NCI-H446 (cell line): Measurements from ENCODE around the gene FAXDC2.
"Not testable (repeated sequence)": the region's sequence is repeated elsewhere in the genome, so short reads cannot be mapped to it uniquely, and the experiment has no call there.

Experiments used
- DNase-seq, 2 experiments: peaks; one replicate each; lab custom pipeline; 2025; lab: John Stamatoyannopoulos, UW

FAXDC2 gene

GRCh38 chr5:154830596-154830995, 19.8 kb downstream of the FAXDC2 start:
- no peak for DNase-seq

DNA sequence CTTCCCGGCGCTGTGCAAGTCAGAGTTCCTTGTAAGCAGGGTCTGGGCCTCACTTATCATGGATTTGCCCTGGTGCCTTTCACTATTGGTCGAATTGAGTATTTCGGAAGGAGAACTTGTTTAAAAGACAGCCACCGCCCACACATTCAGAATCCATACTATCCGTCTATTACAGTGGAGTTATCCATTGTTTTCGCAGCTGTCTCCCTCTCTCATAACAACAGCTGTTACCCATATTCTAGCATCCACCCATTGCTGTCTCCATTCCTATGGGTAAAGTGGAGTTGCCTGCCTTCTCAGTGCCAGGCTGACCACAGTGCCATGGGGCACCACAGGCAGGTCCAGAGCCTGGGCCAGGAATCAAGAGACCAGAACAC, 20.2 kb downstream of the FAXDC2 start:
- DNase-seq = no peak

- DNase-seq = no peak
These were observed 20.7 kb downstream of the FAXDC2 start for GRCh38 chr5:154829589-154830218.

DNA sequence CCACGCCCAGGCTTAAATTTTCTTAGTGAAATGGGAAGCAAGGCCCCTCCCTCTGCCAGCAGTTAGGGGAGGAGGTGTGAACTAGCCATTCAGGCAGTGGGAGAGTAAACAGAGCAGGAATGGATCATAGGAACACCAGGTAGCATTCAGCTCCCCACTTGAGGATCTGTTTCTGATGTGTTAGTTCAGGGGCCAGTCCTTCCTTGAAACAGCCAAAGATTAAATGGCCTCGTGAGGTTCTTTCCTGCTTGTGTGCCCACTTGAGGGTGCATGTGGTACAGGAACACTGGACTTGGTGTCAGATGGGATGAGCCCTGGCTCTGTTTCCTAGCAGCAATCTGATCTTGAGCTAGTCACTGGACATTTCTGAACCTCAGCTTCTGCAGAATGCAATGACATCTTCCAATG, 21.2 kb downstream of the FAXDC2 start:
- no peak for DNase-seq

GRCh38 chr5:154824070-154824469, 26.3 kb downstream of the FAXDC2 start:
- no peak for DNase-seq

DNA sequence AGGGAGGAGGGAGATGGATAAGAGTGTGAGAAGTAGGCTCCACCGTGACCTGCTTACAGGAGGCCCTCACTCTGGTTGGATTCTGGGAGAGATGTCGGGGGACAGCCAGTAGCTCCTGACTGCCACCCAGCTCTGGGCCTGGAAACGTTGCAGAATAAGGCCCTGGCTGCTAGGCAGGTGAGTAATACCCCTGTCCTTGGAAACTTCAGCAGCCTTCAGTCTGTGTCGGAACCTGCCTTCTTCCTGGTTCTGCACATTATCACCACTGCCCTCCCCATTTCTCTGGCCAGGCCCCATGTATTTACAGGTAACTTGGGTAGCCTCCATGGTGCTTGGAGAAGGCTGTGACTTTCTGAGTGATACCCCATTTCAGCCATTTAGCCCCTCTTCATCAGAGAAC, 26.8 kb downstream of the FAXDC2 start:
- DNase-seq = no peak

DNA sequence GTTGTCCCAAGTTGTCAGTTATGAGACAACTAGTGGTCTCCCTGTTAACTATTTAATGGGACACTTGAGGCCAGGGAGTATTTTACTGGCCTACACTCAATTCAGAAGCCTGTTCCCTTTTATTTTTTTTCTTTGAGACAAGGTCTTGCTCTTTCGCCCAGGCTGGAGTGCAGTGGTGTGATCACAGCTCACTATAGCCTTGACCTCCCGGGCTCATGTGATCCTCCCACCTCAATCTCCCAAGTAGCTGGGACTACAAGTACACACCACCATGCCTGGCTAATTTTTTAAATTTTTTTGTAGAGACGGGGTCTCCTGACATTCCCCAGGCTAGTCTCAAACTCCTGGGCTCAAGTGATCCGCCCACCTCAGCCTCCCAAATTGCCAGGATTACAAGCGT, 27.5 kb downstream of the FAXDC2 start:
- DNase-seq = not testable (repeated sequence)

DNA sequence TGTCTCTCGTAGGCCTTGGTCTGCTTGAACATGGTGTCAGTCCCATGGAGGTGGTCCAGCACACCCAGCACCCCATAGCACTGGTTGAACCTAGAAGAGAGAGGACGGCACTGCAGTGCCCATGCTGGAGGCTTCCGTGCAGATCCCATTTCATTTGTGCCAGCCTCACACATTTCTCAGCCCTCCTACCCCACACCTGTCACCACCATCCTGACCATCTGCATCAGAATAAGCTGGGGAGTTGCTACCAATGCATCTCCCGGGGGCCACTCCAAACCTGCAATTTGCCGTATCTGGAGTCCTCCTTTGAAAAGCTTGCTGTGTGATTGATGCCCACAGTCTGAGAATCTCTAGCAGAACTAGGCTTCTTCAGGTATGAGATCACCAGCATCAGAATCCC, 30.0 kb downstream of the FAXDC2 start:
- DNase-seq = no peak

GRCh38 chr5:154819546-154819945, 30.9 kb downstream of the FAXDC2 start:
- no peak for DNase-seq

DNA sequence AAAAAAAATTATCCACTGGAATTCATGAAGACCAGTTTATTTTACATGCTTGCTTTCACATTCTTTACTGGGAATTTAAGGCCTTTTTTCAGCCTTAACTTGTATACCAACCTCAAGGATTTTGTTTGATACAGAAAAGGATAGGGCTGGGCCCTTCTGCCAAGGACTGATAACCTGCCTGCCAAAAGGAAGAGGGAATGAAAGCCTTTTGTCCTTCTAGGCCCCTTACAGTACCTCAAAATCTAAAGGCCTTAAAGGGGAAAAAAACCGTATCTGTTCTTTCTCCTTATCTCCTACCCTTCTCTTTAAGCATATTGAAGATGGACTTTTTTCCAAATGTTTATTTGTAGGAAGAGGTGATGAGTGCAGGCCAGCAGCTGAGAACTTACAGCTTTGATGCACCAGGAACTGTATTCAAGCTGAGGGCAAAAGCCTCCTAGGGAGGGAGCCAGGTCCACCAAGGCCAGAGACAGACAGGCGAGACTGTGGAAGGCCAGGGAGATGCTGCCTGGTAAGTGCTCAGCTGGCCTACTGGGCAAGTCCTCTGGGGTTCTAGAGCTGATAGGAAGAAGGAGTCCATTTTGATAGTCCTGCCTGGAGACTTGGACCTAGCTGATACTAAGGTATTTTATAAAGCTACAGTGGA, 31.8 kb downstream of the FAXDC2 start:
- DNase-seq = no peak

DNA sequence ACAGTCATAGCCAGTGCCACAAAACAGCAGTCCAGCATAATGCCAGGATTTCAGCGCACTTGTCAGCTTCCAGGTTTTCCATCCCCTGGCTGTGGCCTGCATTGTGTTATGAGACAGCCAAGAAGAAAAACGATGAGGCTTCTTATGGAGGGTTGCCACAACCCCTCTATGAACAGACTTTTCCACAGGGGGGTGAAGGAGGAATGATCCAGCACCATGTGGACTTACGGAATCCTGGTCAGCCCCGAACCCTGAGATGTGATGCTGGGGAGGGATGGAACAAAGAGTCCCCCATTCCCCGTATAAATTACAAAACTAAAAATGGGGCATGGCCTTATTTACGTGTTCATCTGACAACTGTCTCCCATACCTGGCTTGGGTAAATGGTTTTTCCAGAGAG, 32.6 kb downstream of the FAXDC2 start:
- DNase-seq = no peak

DNA sequence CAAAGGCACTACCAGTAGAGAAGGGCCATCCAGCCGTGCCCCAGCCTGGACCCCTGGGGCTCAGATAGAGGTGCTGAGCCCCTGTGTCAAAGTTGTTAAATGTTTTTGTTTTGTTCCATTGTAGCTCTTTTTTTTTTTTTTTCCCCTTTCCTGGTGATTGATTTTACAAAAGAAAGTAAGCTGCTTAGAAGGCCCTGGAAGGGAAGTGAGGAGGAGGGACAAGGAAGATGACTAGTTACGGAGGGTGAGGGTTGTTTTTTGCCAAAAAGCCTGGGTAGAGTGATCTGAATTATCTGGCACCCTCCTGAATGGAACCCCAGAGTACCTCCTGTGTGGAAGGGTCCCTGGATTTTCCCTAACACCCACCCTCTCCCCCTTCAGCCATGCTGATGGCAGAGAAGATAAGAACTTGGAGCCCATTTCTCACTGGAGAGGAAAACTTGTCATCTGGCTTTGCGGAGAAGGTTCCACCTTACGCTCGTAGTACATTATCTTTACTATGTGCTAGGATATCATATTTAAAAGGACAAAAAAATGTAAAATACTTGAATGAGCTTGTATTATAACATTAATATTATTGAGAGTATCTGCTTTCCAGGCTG, 33.4 kb downstream of the FAXDC2 start:
- DNase-seq = no peak

- no peak for DNase-seq
These were observed 34.6 kb downstream of the FAXDC2 start for GRCh38 chr5:154815684-154816247.

DNA sequence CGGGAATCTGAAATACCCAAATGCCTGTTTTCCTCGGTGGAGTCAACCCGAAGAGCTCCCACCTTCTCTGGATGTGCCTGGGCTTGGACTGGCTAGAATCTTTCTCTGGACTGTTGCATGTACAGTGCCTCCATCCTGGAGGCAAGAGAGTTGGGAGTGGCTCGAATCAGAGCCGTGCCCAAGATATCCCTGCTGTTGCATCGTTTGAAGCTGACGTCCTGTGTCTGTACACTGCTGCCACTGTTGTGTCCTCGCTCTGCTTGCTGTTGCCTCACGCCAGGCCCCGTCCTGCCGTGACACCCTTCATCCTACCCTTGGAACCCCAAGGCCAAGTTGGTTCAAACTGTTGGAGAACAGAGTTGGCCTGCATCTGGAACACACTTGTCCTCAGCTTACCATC, 35.4 kb downstream of the FAXDC2 start:
- no peak for DNase-seq

DNA sequence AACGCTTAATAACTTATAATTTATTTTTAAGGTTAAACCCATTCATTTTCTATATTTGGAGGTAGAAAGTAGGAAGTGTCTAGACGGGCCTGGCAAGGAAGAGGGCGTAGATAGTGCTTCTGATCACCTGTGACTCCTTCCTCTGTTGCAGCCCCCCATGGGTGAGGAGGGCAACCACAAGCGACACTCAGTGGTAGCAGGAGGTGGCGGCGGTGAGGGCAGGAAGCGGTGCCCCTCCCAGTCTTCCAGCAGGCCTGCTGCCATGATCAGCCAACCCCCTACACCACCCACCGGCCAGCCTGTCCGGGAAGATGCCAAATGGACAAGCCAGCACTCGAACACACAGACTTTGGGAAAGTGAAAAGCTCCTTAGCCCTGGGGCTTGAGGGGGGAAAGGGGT, 36.7 kb downstream of the FAXDC2 start:
- DNase-seq = no peak

- DNase-seq = no peak
These were observed 37.2 kb downstream of the FAXDC2 start for GRCh38 chr5:154813158-154813557.

DNA sequence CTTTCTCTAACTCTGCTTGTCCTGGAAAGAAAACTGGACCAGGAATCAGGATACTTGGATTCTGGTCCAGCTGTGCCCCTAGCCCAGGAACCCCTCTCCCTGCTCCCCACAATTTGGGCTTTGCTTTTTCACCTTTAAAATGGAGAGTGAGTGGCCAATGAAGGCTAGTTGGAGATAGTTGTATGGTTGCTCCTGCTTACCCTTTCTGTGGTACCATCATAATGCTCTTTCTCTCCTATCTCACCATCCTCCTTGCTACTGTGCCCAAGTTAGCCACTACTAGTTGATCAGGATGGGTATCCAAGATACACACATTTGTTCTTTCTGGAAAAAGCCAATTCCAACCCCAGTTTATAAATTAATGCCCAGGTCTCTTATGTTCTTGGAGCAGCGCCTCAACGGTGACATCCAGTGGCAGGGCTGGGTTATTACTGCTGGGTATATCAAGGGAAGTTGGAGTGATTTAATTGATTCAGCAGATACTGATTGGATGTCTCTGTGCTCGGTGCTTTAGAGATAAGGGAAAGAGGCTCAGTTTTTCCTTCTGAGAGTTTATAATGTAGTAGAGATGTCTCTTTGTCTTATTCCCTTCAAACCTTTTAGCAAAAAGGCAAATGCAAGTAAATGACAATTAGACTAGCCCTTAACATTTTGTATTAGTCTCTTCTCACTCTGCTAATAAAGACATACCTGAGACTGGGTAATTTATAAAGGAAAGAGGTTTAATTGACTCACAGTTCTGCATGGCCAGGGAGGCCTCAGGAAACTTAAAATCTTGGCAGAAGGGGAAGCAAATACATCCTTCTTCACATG, 38.5 kb downstream of the FAXDC2 start:
- DNase-seq = peak; percentile 33 to 37

DNA sequence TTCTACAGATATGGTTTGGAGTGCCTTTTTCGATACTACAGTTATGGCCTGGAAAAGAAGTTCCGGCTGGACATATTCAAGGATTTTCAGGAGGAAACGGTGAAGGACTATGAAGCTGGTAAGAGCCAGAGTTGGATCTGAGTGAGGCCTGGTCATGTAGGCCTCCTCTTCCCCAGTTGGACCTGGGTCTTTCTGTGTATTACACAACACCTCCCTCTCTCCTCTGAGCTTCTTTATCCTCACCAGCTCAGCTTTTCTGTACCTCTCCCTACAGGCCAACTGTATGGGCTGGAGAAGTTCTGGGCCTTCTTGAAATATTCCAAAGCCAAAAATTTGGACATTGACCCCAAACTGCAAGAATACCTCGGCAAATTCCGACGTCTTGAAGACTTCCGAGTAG, 39.2 kb downstream of the FAXDC2 start:
- DNase-seq = no peak

- no peak for DNase-seq
These were observed 44.2 kb downstream of the FAXDC2 start for GRCh38 chr5:154806176-154806575.

DNA sequence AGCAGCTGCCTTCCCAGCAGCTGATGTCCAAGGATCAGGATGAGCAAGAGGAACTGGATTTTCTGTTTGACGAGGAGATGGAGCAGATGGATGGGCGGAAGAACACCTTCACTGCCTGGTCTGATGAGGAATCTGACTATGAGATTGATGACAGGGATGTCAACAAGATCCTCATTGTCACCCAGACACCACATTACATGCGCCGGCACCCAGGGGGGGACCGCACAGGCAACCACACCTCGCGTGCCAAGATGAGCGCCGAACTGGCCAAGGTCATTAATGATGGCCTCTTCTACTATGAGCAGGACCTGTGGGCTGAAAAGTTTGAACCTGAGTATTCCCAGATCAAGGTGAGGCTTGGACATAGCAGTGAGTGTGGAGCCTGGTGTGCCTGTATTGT, 48.4 kb downstream of the FAXDC2 start:
- no peak for DNase-seq

- no peak for DNase-seq
These were observed 49.3 kb downstream of the FAXDC2 start for GRCh38 chr5:154801083-154801482.

DNA sequence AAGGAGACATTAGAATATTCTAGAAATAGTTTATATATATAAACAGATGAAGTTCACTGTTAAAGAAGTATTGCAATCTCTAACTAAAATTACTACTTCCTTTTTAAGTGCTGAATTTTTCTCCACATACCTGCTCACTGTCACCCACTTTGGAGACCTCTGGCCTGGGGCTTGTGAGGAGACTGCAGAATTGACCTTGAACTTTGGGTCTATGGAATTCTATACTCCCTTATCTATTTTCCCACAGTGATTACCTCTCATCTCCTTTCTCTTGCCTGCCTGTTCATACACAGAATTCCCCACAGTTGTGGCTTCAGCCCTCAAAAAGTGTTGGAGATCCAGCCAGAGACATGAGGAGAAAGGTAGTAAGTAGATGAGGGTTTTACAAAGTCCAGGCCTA, 49.8 kb downstream of the FAXDC2 start:
- DNase-seq = no peak

GRCh38 chr5:154797762-154798161, 52.6 kb downstream of the FAXDC2 start:
- no peak for DNase-seq
